K562 (cell line): ENCODE measurements around the gene STX3. TPM values are rescaled to one million over a fixed set of nuclear protein-coding genes. Genes with fewer than 3 reads are reported as not detected.

Source experiments
- ATAC-seq: fragments of 200-7000 bp; cut with Tn5 transposase; 3 replicates; pipeline ENCODE4 v1.9.1; 2020; ENCODE audit warnings: moderate library complexity
- BruUV-seq: library from RNA; stranded (reverse); fragments of 400-500 nt; replicated peaks from 2 replicates; lab custom pipeline; 2021; lab: Mats Ljungman, UMichigan
- CTCF ChIA-PET: fragments of 300-600 bp; formaldehyde crosslinking; extraction: SDS; loops from one replicate; lab custom pipeline; 2021; ENCODE audit warnings: low intra/inter-chr PET ratio; lab: Yijun Ruan, JAX
- POLR2A ChIA-PET: fragments of 300-600, 350-650 bp; sonication (Branson Sonifier 250); formaldehyde crosslinking; extraction: SDS; loops from one replicate; lab custom pipeline; 2021; ENCODE audit warnings: antibody characterized with exemption, inconsistent platforms; lab: Yijun Ruan, JAX
- DNase-seq, 4 experiments: peaks; one replicate each; pipeline versions ENCODE4 v3.0.0 to v3.0.0-alpha.2; 2011 to 2018; ENCODE audit warnings: low spot score in 3 of 4, mixed read lengths in 3 of 4; ENCODE audit errors: extremely low read depth in 1 of 4
- FAIRE-seq: peaks from 2 replicates; lab custom pipeline; 2011; peaks lifted over from hg19 to GRCh38; lab: Jason Lieb, UNC
- H2AFZ ChIP-seq: 2 replicates; pipeline ENCODE4 v1.6.0; 2011; ENCODE audit warnings: low read depth, low read length, control low read depth, inconsistent platforms
- H3K27ac ChIP-seq: fragments of 200-600 bp; 3 replicates; pipeline ENCODE4 v1.8.0; 2011; ENCODE audit warnings: low read depth, mild to moderate bottlenecking, control low read depth, inconsistent platforms, low read length, moderate library complexity, mixed read lengths; ENCODE audit errors: extremely low read depth
- H3K27me3 ChIP-seq, 2 experiments: fragments of 300-600 bp in 1 of 2; 2 replicates in 1 of 2; 3 replicates in 1 of 2; pipeline versions ENCODE4 v1.6.0 to v1.8.0; 2011; ENCODE audit warnings: inconsistent platforms in 2 of 2, low read length in 2 of 2, mild to moderate bottlenecking in 1 of 2, mixed read lengths in 1 of 2, moderate library complexity in 1 of 2; ENCODE audit not compliant: control insufficient read depth in 2 of 2, insufficient read depth in 2 of 2
- H3K36me3 ChIP-seq: fragments of 300-600 bp; 3 replicates; pipeline ENCODE4 v1.8.0; 2011; ENCODE audit warnings: mild to moderate bottlenecking, low read length, inconsistent platforms; ENCODE audit not compliant: control insufficient read depth, insufficient read depth
- H3K4me1 ChIP-seq, 2 experiments: fragments of 200-600 bp in 1 of 2; replicated peaks in 1 of 2; 2 replicates in 1 of 2; 3 replicates in 1 of 2; pipeline versions ENCODE4 v1.5.1 to v1.8.0; 2011; ENCODE audit warnings: inconsistent platforms in 2 of 2, low read length in 2 of 2, mild to moderate bottlenecking in 1 of 2, mixed read lengths in 1 of 2, moderate library complexity in 1 of 2; ENCODE audit not compliant: control insufficient read depth in 2 of 2, insufficient read depth in 2 of 2
- H3K4me2 ChIP-seq: 2 replicates; pipeline ENCODE4 v1.6.1; 2011; ENCODE audit warnings: low read length, control low read depth, inconsistent platforms, mixed read lengths; ENCODE audit not compliant: insufficient read depth
- H3K4me3 ChIP-seq: fragments of 200-600 bp; sonication (generic), shearing (Covaris generic); 2 replicates; pipeline ENCODE4 v1.5.1; 2016; ENCODE audit warnings: control low read depth, inconsistent platforms
- H3K79me2 ChIP-seq: fragments of 200-600 bp; 3 replicates; pipeline ENCODE4 v1.8.0; 2011; ENCODE audit warnings: low read length, inconsistent platforms; ENCODE audit not compliant: control insufficient read depth, insufficient read depth
- H3K9ac ChIP-seq, 2 experiments: 2 replicates each; pipeline versions ENCODE4 v1.6.0 to v1.6.1; 2011; ENCODE audit warnings: low read depth in 2 of 2, low read length in 2 of 2, control low read depth in 1 of 2, inconsistent platforms in 1 of 2, mild to moderate bottlenecking in 1 of 2, mixed read lengths in 1 of 2; ENCODE audit not compliant: insufficient read depth in 1 of 2
- H3K9me1 ChIP-seq: one replicate; pipeline ENCODE4 v1.6.0; 2011; ENCODE audit warnings: inconsistent platforms, mild to moderate bottlenecking, low read length, moderate library complexity; ENCODE audit not compliant: control insufficient read depth, insufficient read depth
- H3K9me3 ChIP-seq: replicated peaks from 2 replicates; pipeline ENCODE4 v1.5.1; 2011; ENCODE audit warnings: low read depth, low read length, inconsistent platforms; ENCODE audit not compliant: control insufficient read depth, insufficient read depth
- H4K20me1 ChIP-seq: replicated peaks from 2 replicates; pipeline ENCODE4 v1.6.1; 2011; ENCODE audit warnings: low read length, inconsistent platforms, mixed read lengths; ENCODE audit not compliant: control insufficient read depth, insufficient read depth
- CEBPB ChIP-seq: fragments of 450-650 bp; IDR thresholded peaks from 2 replicates; pipeline ENCODE4 v1.6.1; 2016; ENCODE audit warnings: missing genetic modification characterization, missing compliant biosample characterization
- CEBPG ChIP-seq, 3 experiments: fragments of 200-800 bp in 1 of 3; sonication (Bioruptor generic) in 1 of 3; sonication (generic) in 1 of 3; formaldehyde crosslinking in 1 of 3; IDR thresholded peaks in 2 of 3; conservative IDR thresholded peaks in 1 of 3; 2 replicates each; pipeline versions ENCODE4 v1.6.1 to v1.8.0; 2016 to 2022; ENCODE audit warnings: missing compliant biosample characterization in 2 of 3, missing genetic modification characterization in 2 of 3, mild to moderate bottlenecking in 1 of 3, missing genetic modification reagents in 1 of 3
- LARP7 ChIP-seq: fragments of 450-650 bp; IDR thresholded peaks from 2 replicates; pipeline ENCODE4 v1.6.1; 2016
- STAT5B ChIP-seq: fragments of 250-450 bp; sonication (Bioruptor Pico); IDR thresholded peaks from 2 replicates; pipeline ENCODE4 v1.8.0; 2021; ENCODE audit warnings: mild to moderate bottlenecking, inconsistent platforms
- ZFP30 ChIP-seq: fragments of 250-450 bp; sonication (Bioruptor Pico); IDR thresholded peaks from 2 replicates; pipeline ENCODE4 v1.8.0; 2022; ENCODE audit warnings: moderate library complexity, mild to moderate bottlenecking, inconsistent platforms, borderline replicate concordance
- ZHX1 ChIP-seq: fragments of 150-350 bp; conservative IDR thresholded peaks from 2 replicates; pipeline ENCODE4 v1.6.1; 2014; ENCODE audit warnings: low read length
- WGBS: fragments of 100-300 bp; shearing (Covaris generic); methylation state at CpG from one replicate; pipeline ENCODE4 v1.1.6; 2016; ENCODE audit warnings: low coverage, mixed read lengths; ENCODE audit not compliant: insufficient coverage; ENCODE audit errors: missing lambda C conversion rate; 5-methylcytosine and 5-hydroxymethylcytosine counted together
- in situ Hi-C: fragments of 300-500 bp; cut with MboI; formaldehyde crosslinking; loops from 4 replicates; pipeline ENCODE4 v1.15.0; 2018; ENCODE audit warnings: inconsistent platforms, mixed read lengths
- intact Hi-C: fragments of 100-400 bp; cut with micrococcal nuclease; formaldehyde crosslinking; loops from 2 replicates; pipeline ENCODE4 v1.14.2; 2022
- polyA plus RNA-seq, 8 experiments: library from polyadenylated mRNA; depleted of rRNA in 4 of 8; stranded (reverse) in 5 of 8; unstranded in 3 of 8; fragments of >200 nt; fragmentation: Nextera tagmentation in 2 of 8; fragmentation: Illumina TruSeq in 1 of 8; extraction: Ambion mirVana in 2 of 8; extraction: Trizol in 1 of 8; gene quantifications; 2 replicates each; pipeline versions ENCODE4 v1.2.1 to v1.2.3, GENCODE V29; 2011 to 2014; ENCODE audit warnings: inconsistent platforms in 1 of 8, missing spikeins in 1 of 8
- total RNA-seq, 7 experiments: library from RNA; depleted of rRNA in 6 of 7; stranded (reverse); fragments of >200 nt in 6 of 7; fragmentation: Illumina TruSeq in 2 of 7; extraction: Trizol in 2 of 7; gene quantifications; 2 replicates each; pipeline versions ENCODE4 v1.2.1 to v1.2.3, GENCODE V29; 2011 to 2021; ENCODE audit warnings: low replicate concordance in 1 of 7
- TF ChIP-seq, protein P1 (sequence below): sonication (generic); formaldehyde crosslinking; IDR thresholded peaks from 2 replicates; pipeline ENCODE4 v1.8.0; 2023; ENCODE audit warnings: missing genetic modification reagents, mild to moderate bottlenecking, borderline replicate concordance

STX3 gene
- total and polyA plus RNA-seq, 9 of the 15 experiments (the other 6 are each of a cell fraction or from before 2014, with no cell fraction given) = 12.0 to 91.6 (median 48.7) TPM

DNA sequence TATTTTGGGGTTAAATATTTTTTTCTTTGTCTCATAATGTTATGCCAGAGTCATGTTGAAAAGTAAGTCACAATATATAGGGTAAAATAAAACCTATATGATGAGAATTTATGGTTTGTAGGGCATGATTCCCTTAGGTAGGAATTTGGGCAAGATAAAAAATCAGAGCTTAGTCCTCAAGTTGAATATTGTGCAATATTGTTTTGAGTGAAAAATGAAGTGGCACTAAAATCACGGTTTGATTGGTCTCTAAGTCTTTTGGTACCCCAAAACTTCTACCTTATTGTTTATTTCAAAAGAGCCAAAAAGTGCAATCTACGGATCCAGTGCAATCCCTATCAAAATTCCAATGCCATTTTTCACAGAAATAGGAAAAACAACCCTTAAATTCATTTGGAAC is 57.0 kb downstream of the STX3 start:
- H3K79me2 ChIP-seq = peaks cover 37% of the 10 kb centered on the region
- POLR2A ChIA-PET = no interaction called here
- in situ Hi-C loops (no loop called here), intact Hi-C loops (loop anchor here (5.0 to 10.0 kb wide), 2 partner anchors 380 to 523 kb away; no protein-coding TSS in a partner anchor)
- no peak for FAIRE-seq
- BruUV-seq = no TSS peak
- H3K9me1 ChIP-seq = no peaks in the 10 kb centered on the region
- H3K27me3 ChIP-seq = no peaks in the 10 kb centered on the region
- H3K4me3 ChIP-seq = no peak overlapping the region
- peak; percentile 82 for TF ChIP-seq CEBPB (tag)
- no peak for TF ChIP-seq ZFP30
- no peak for TF ChIP-seq CEBPG (CRISPR knock-in tag; IDR thresholded peaks at IDR 0.05)
- TF ChIP-seq CEBPG (tag; conservative IDR thresholded peaks at IDR 0.05 in 1 of 2, IDR thresholded peaks at IDR 0.05 in 1 of 2) = peak; percentile 30 to 86; a peak in 2 of 4 replicates
- no peak overlapping the region for H3K27ac ChIP-seq
- H3K4me1 ChIP-seq = peaks cover 7 to 25% of the 10 kb centered on the region in 2 experiments; a peak in 4 of 5 replicates
- no peak for ATAC-seq
- H3K9ac ChIP-seq = no peak overlapping the region
- no peak for DNase-seq
- H3K4me2 ChIP-seq = no peak overlapping the region
- no peaks in the 10 kb centered on the region for H3K9me3 ChIP-seq
- H4K20me1 ChIP-seq = no peaks in the 10 kb centered on the region
- peaks cover 21% of the 10 kb centered on the region for H3K36me3 ChIP-seq
- 69% methylated on average over 2 of the region's 2 CpGs for WGBS
- no peak overlapping the region for H2AFZ ChIP-seq
- CTCF ChIA-PET = no interaction called here

GRCh38 chr11:59813364-59813763 is 58.2 kb downstream of the STX3 start:
- intact Hi-C loops (loop anchor here (5.0 to 10.0 kb wide), 2 partner anchors 379 to 521 kb away; no protein-coding TSS in a partner anchor), in situ Hi-C loops (no loop called here)
- ChIA-PET POLR2A (no interaction called here), CTCF (no interaction called here)
- no peaks in the 10 kb centered on the region for H3K9me3 ChIP-seq
- ATAC-seq (no peak), DNase-seq (no peak), FAIRE-seq (no peak)
- peaks cover 10% of the 10 kb centered on the region; the same call in 1 of the 3 replicates for H3K36me3 ChIP-seq
- no peak overlapping the region for H3K4me2 ChIP-seq
- no peak overlapping the region for H2AFZ ChIP-seq
- peaks cover 7 to 26% of the 10 kb centered on the region in 2 experiments; a peak in 4 of 5 replicates for H3K4me1 ChIP-seq
- H4K20me1 ChIP-seq = no peaks in the 10 kb centered on the region
- no TSS peak for BruUV-seq
- H3K9me1 ChIP-seq = no peaks in the 10 kb centered on the region
- H3K9ac ChIP-seq = no peak overlapping the region
- H3K27ac ChIP-seq = no peak overlapping the region
- peaks cover 28% of the 10 kb centered on the region for H3K79me2 ChIP-seq
- H3K4me3 ChIP-seq = no peak overlapping the region
- no peaks in the 10 kb centered on the region for H3K27me3 ChIP-seq
- TF ChIP-seq STAT5B (CRISPR knock-in tag) = no peak
- TF ChIP-seq, protein P1, sequence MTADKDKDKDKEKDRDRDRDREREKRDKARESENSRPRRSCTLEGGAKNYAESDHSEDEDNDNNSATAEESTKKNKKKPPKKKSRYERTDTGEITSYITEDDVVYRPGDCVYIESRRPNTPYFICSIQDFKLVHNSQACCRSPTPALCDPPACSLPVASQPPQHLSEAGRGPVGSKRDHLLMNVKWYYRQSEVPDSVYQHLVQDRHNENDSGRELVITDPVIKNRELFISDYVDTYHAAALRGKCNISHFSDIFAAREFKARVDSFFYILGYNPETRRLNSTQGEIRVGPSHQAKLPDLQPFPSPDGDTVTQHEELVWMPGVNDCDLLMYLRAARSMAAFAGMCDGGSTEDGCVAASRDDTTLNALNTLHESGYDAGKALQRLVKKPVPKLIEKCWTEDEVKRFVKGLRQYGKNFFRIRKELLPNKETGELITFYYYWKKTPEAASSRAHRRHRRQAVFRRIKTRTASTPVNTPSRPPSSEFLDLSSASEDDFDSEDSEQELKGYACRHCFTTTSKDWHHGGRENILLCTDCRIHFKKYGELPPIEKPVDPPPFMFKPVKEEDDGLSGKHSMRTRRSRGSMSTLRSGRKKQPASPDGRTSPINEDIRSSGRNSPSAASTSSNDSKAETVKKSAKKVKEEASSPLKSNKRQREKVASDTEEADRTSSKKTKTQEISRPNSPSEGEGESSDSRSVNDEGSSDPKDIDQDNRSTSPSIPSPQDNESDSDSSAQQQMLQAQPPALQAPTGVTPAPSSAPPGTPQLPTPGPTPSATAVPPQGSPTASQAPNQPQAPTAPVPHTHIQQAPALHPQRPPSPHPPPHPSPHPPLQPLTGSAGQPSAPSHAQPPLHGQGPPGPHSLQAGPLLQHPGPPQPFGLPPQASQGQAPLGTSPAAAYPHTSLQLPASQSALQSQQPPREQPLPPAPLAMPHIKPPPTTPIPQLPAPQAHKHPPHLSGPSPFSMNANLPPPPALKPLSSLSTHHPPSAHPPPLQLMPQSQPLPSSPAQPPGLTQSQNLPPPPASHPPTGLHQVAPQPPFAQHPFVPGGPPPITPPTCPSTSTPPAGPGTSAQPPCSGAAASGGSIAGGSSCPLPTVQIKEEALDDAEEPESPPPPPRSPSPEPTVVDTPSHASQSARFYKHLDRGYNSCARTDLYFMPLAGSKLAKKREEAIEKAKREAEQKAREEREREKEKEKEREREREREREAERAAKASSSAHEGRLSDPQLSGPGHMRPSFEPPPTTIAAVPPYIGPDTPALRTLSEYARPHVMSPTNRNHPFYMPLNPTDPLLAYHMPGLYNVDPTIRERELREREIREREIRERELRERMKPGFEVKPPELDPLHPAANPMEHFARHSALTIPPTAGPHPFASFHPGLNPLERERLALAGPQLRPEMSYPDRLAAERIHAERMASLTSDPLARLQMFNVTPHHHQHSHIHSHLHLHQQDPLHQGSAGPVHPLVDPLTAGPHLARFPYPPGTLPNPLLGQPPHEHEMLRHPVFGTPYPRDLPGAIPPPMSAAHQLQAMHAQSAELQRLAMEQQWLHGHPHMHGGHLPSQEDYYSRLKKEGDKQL (CRISPR knock-in tag) = no peak
- TF ChIP-seq LARP7 = no peak
- no peak for TF ChIP-seq ZHX1
- 100% methylated on average over 1 of the region's 1 CpG for whole genome bisulfite sequencing
